Mesenchymal stem cell (in vitro differentiated cells and primary cell): ENCODE data around the gene STARD3.
A peak's percentile ranks its signal among the peaks of the same experiment; 100 is the strongest.

Source experiments
- DNase-seq: peaks from one replicate; pipeline ENCODE4 v3.0.0-alpha.2; 2013
- H2AFZ ChIP-seq: one replicate; pipeline ENCODE4 v1.6.1; 2013; ENCODE audit warnings: low read depth, mild to moderate bottlenecking, control low read depth, inconsistent platforms, low read length, moderate library complexity
- H2AK5ac ChIP-seq: 2 replicates; pipeline ENCODE4 v1.6.1; 2013; ENCODE audit warnings: low read length, moderate library complexity, mild to moderate bottlenecking, inconsistent platforms; ENCODE audit not compliant: severe bottlenecking
- H2BK120ac ChIP-seq: one replicate; pipeline ENCODE4 v1.6.1; 2013; ENCODE audit warnings: low read depth, mild to moderate bottlenecking, inconsistent platforms, low read length, moderate library complexity
- H2BK12ac ChIP-seq, 2 experiments: one replicate each; pipeline ENCODE4 v1.6.1; 2013; ENCODE audit warnings: inconsistent platforms in 2 of 2, low read length in 2 of 2, mild to moderate bottlenecking in 2 of 2, moderate library complexity in 2 of 2, control low read depth in 1 of 2
- H2BK15ac ChIP-seq: one replicate; pipeline ENCODE4 v1.6.1; 2013; ENCODE audit warnings: mild to moderate bottlenecking, low read depth, inconsistent platforms; ENCODE audit not compliant: poor library complexity, severe bottlenecking
- H2BK5ac ChIP-seq: 2 replicates; pipeline ENCODE4 v1.6.1; 2013; ENCODE audit warnings: low read depth, mild to moderate bottlenecking, low read length, control low read depth, inconsistent platforms; ENCODE audit not compliant: poor library complexity, severe bottlenecking
- H3K14ac ChIP-seq, 2 experiments: one replicate each; pipeline ENCODE4 v1.6.1; 2013; ENCODE audit warnings: inconsistent platforms in 2 of 2, low read length in 2 of 2, control low read depth in 1 of 2, mild to moderate bottlenecking in 1 of 2, moderate library complexity in 1 of 2
- H3K18ac ChIP-seq, 2 experiments: one replicate each; pipeline ENCODE4 v1.6.1; 2013; ENCODE audit warnings: inconsistent platforms in 2 of 2, low read length in 2 of 2, control low read depth in 1 of 2, low read depth in 1 of 2, mild to moderate bottlenecking in 1 of 2
- H3K23ac ChIP-seq, 2 experiments: one replicate each; pipeline ENCODE4 v1.6.1; 2013; ENCODE audit warnings: inconsistent platforms in 2 of 2, low read length in 2 of 2, mild to moderate bottlenecking in 2 of 2, moderate library complexity in 2 of 2, control low read depth in 1 of 2
- H3K27ac ChIP-seq: 2 replicates; pipeline ENCODE4 v1.5.1; 2013; ENCODE audit warnings: mild to moderate bottlenecking, moderate library complexity, low read length, control low read depth, inconsistent platforms; ENCODE audit not compliant: poor library complexity, severe bottlenecking
- H3K27me3 ChIP-seq, 2 experiments: 2 replicates each; pipeline versions ENCODE4 v1.6.1 to v1.7.0; 2013; ENCODE audit warnings: low read length in 2 of 2, mild to moderate bottlenecking in 2 of 2, moderate library complexity in 2 of 2, control low read depth in 1 of 2, inconsistent platforms in 1 of 2; ENCODE audit not compliant: control insufficient read depth in 1 of 2, insufficient read depth in 1 of 2
- H3K36me3 ChIP-seq, 2 experiments: 2 replicates each; pipeline versions ENCODE4 v1.6.1 to v1.7.0; 2013; ENCODE audit warnings: low read length in 2 of 2, control low read depth in 1 of 2, inconsistent platforms in 1 of 2, low read depth in 1 of 2, mild to moderate bottlenecking in 1 of 2; ENCODE audit not compliant: insufficient read depth in 2 of 2, control insufficient read depth in 1 of 2
- H3K4ac ChIP-seq, 2 experiments: one replicate each; pipeline ENCODE4 v1.6.1; 2013; ENCODE audit warnings: inconsistent platforms in 2 of 2, low read length in 2 of 2, mild to moderate bottlenecking in 2 of 2, moderate library complexity in 2 of 2, control low read depth in 1 of 2, low read depth in 1 of 2
- H3K4me1 ChIP-seq: 2 replicates; pipeline ENCODE4 v1.6.1; 2013; ENCODE audit warnings: low read depth, low read length, control low read depth; ENCODE audit not compliant: control insufficient read depth, insufficient read depth
- H3K4me2 ChIP-seq: 2 replicates; pipeline ENCODE4 v1.6.1; 2013; ENCODE audit warnings: low read length, mild to moderate bottlenecking, inconsistent platforms; ENCODE audit not compliant: poor library complexity, severe bottlenecking
- H3K4me3 ChIP-seq, 2 experiments: 2 replicates each; pipeline versions ENCODE4 v1.5.1 to v1.7.0; 2013; ENCODE audit warnings: low read length in 2 of 2, mild to moderate bottlenecking in 2 of 2, control low read depth in 1 of 2, low read depth in 1 of 2; ENCODE audit not compliant: insufficient read depth in 1 of 2
- H3K79me1 ChIP-seq: replicated peaks from 2 replicates; pipeline ENCODE4 v1.6.1; 2013; ENCODE audit warnings: mild to moderate bottlenecking, control low read depth, low read length, inconsistent platforms; ENCODE audit not compliant: poor library complexity, severe bottlenecking
- H3K9ac ChIP-seq: 2 replicates; pipeline ENCODE4 v1.7.0; 2013; ENCODE audit warnings: mild to moderate bottlenecking, low read length, moderate library complexity
- H3K9me3 ChIP-seq: 2 replicates; pipeline ENCODE4 v1.7.0; 2013; ENCODE audit warnings: mild to moderate bottlenecking, low read length; ENCODE audit not compliant: control insufficient read depth
- H4K8ac ChIP-seq: one replicate; pipeline ENCODE4 v1.6.1; 2013; ENCODE audit warnings: inconsistent platforms, mild to moderate bottlenecking, low read length, moderate library complexity
- H4K91ac ChIP-seq: one replicate; pipeline ENCODE4 v1.6.1; 2013; ENCODE audit warnings: mild to moderate bottlenecking, low read length, inconsistent platforms
- WGBS: methylation state at CpG from one replicate; pipeline ENCODE4 v1.1.7; 2013; ENCODE audit warnings: mixed read lengths; 5-methylcytosine and 5-hydroxymethylcytosine counted together

STARD3 gene

GRCh38 chr17:39671651-39672521, 34.9 kb downstream of the STARD3 start:
- H4K91ac ChIP-seq, result no peak overlapping the region
- WGBS, result 83% methylated on average over 18 of the region's 19 CpGs
- no peak overlapping the region for H3K9ac ChIP-seq
- H3K23ac ChIP-seq, result no peak overlapping the region
- H3K4me2 ChIP-seq, result no peak overlapping the region
- no peak overlapping the region for H2BK5ac ChIP-seq
- peaks cover 3 to 8% of the 10 kb centered on the region in 2 experiments for H3K36me3 ChIP-seq
- peaks cover 13 to 62% of the 10 kb centered on the region in 2 experiments for H3K27me3 ChIP-seq
- H3K4me3 ChIP-seq, result no peak overlapping the region
- no peak overlapping the region for H2BK120ac ChIP-seq
- H2AK5ac ChIP-seq, result peak overlapping the region; percentile 16
- peak; percentile 53 for DNase-seq
- peaks cover 58% of the 10 kb centered on the region for H3K4me1 ChIP-seq
- H2BK12ac ChIP-seq, result no peak overlapping the region
- no peak overlapping the region for H2AFZ ChIP-seq
- no peak overlapping the region for H3K18ac ChIP-seq
- no peak overlapping the region for H3K14ac ChIP-seq
- no peaks in the 10 kb centered on the region for H3K9me3 ChIP-seq
- H3K79me1 ChIP-seq, result no peaks in the 10 kb centered on the region
- no peak overlapping the region for H2BK15ac ChIP-seq
- H3K27ac ChIP-seq, result no peak overlapping the region
- no peak overlapping the region for H4K8ac ChIP-seq
- no peak overlapping the region for H3K4ac ChIP-seq

GRCh38 chr17:39672522-39673334, 35.8 kb downstream of the STARD3 start:
- Histone ChIP-seq H3K4me1 (peaks cover 55% of the 10 kb centered on the region), H3K36me3 (peaks cover 7 to 10% of the 10 kb centered on the region in 2 experiments), H3K27me3 (peaks cover 13 to 55% of the 10 kb centered on the region in 2 experiments), H4K8ac (no peak overlapping the region), H2BK12ac (no peak overlapping the region), H4K91ac (no peak overlapping the region), H3K27ac (no peak overlapping the region), H3K23ac (no peak overlapping the region), H3K18ac (no peak overlapping the region), H2AK5ac (peak overlapping the region; percentile 16), H2BK5ac (no peak overlapping the region), H3K4me3 (no peak overlapping the region), H3K9me3 (no peaks in the 10 kb centered on the region), H2BK120ac (no peak overlapping the region), H3K9ac (no peak overlapping the region), H2BK15ac (no peak overlapping the region), H2AFZ (no peak overlapping the region), H3K4ac (no peak overlapping the region), H3K4me2 (no peak overlapping the region), H3K14ac (no peak overlapping the region), H3K79me1 (no peaks in the 10 kb centered on the region)
- WGBS, result 88% methylated on average over 15 of the region's 15 CpGs
- DNase-seq, result no peak

- Histone ChIP-seq H3K9me3 (no peaks in the 10 kb centered on the region), H3K9ac (no peak overlapping the region), H2AK5ac (no peak overlapping the region), H3K23ac (no peak overlapping the region), H3K36me3 (peaks cover 7 to 14% of the 10 kb centered on the region in 2 experiments), H2BK12ac (no peak overlapping the region), H3K27me3 (peaks cover 13 to 50% of the 10 kb centered on the region in 2 experiments), H3K79me1 (no peaks in the 10 kb centered on the region), H3K4ac (no peak overlapping the region), H4K91ac (no peak overlapping the region), H3K18ac (no peak overlapping the region), H2BK15ac (no peak overlapping the region), H3K4me3 (no peak overlapping the region), H3K14ac (no peak overlapping the region), H3K27ac (no peak overlapping the region), H2BK120ac (no peak overlapping the region), H2BK5ac (no peak overlapping the region), H3K4me1 (peaks cover 50% of the 10 kb centered on the region), H3K4me2 (no peak overlapping the region), H2AFZ (no peak overlapping the region), H4K8ac (no peak overlapping the region)
- no peak for DNase-seq
- WGBS, result 74% methylated on average over 13 of the region's 13 CpGs
Observed at GRCh38 chr17:39673335-39674081, 36.6 kb downstream of the STARD3 start.
